NCI-H748 treated with DMSO at 0.1 percent for 48 hours (cell line): Measurements from ENCODE around the gene CHST15.
"Not testable (repeated sequence)": the region's sequence is repeated elsewhere in the genome, so short reads cannot be mapped to it uniquely, and the experiment has no call there.

Experiments
- DNase-seq: peaks from one replicate; lab custom pipeline; 2025; lab: John Stamatoyannopoulos, UW

Gene CHST15

GRCh38 chr10:124124123-124124768 lies 30.8 kb upstream of the CHST15 start:
- DNase-seq: no peak

GRCh38 chr10:124123156-124123555 lies 29.8 kb upstream of the CHST15 start:
- no peak for DNase-seq

- DNase-seq: no peak
Observed at GRCh38 chr10:124122211-124122610, 28.8 kb upstream of the CHST15 start.

DNA sequence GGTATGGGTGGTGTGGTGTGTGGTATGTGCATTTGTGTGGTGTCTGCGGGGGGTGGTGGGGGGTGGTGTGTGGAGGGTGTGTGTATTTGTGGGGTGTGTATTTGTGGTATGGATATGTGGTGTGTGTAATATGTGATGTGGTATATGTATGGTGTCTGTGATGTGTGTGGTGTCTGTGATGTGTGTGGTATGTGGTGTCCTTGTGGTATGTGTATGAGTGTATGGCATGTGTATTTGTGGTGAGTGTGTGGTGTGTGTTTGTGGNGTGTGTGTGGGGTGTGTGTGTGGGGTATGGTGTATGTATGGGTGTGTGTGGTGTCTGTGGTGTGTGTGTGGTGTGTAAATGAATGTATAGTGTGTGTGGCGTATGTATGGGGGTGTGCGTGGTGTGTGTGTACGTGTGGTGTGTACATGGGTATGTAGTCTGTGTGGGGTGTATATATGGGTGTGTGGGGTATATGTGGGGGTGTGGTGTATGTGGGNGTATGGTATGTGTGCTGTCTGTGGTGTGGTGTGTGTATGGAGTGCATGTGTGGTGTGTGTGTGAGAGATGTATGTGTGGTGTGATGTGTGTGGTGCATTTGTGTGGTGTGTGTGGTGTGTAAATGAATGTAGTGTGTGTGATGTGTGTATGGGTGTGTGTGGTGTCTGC lies 27.1 kb upstream of the CHST15 start:
- DNase-seq: no peak

- no peak for DNase-seq
Observed at GRCh38 chr10:124119946-124120345, 26.5 kb upstream of the CHST15 start.

GRCh38 chr10:124119216-124119615 lies 25.8 kb upstream of the CHST15 start:
- no peak for DNase-seq

DNA sequence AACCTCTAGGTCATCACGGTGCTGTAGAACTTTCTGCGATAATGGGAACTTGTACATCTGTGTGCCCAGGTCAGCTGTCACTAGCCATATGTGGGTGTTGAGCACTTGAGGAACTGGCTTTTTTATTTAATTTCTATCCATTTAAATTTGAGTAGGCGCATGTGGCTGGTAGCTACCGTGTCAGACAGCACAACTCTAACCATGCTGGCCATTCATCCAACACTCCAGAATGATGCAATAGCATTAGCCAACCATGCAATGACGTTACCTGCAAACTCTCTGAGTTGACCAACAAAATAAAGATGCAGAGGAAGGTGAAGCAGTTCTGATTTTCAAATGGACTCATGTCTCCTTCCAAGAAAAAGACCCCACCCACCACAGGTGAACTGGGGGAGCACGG lies 24.4 kb upstream of the CHST15 start:
- DNase-seq: no peak

DNA sequence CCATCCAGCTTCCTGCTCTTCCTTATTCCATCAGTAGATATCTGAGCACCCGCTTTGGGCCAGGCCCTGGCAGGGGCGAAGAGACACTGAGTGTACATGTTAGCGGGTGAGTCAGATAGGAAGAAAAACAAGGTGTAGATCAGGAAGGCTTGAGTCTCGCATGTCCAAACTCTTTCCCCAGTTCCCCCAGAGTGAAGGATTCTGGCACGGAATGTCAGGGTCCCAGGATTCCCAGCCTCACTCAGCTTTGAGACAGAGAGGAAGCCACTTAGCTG lies 24.1 kb upstream of the CHST15 start:
- DNase-seq: no peak

- DNase-seq: no peak
Observed at GRCh38 chr10:124116771-124117510, 23.5 kb upstream of the CHST15 start.

- DNase-seq: no peak
Observed at GRCh38 chr10:124114696-124115095, 21.3 kb upstream of the CHST15 start.

- no peak for DNase-seq
Observed at GRCh38 chr10:124112891-124113580, 19.6 kb upstream of the CHST15 start.

DNA sequence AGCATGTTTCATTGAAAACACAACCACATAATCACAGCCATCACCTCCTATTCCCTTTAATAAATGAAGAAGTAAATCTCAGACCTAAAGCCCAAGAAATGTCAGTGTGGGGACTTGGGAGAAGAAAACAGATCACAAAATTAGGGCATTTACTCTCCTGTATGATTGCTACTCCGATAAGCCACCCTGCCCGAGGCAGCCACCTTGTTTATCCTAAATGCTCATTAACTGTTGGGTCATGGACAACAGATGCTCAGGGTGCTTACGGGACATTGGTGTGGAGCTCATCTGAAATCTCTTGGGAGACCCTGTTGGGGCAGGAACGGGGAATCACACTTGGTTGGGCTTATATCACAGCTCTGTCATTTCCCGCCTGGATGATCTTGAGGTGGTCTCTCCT lies 17.5 kb upstream of the CHST15 start:
- DNase-seq: no peak

- DNase-seq: no peak
Observed at GRCh38 chr10:124109261-124109660, 15.9 kb upstream of the CHST15 start.

GRCh38 chr10:124107072-124107471 lies 13.7 kb upstream of the CHST15 start:
- no peak for DNase-seq

- DNase-seq: no peak
Observed at GRCh38 chr10:124106241-124106879, 13.0 kb upstream of the CHST15 start.

- DNase-seq: no peak
Observed at GRCh38 chr10:124105594-124105993, 12.2 kb upstream of the CHST15 start.

DNA sequence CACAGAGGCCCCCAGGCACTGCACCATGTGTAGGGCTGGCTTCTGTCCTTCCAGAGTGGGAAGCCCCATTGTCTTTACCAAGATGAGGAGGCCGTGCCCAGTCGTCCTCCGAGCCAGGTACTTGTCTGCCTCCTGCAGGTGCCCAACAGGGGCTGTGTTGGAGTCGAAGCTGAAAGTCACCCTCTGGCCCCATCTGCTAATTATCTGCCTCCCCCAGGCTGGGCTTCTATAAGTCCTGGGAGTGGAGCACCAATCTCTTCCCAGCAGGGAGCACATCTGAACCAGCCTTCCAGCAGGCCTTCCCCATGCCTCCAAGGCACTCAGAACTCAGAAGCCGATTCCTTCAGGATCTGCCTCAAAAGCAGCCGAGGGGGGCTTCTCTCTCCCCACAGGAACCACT lies 11.6 kb upstream of the CHST15 start:
- no peak for DNase-seq

- no peak for DNase-seq
Observed at GRCh38 chr10:124104011-124104627, 10.7 kb upstream of the CHST15 start.

GRCh38 chr10:124101351-124101750 lies 8.0 kb upstream of the CHST15 start:
- no peak for DNase-seq

DNA sequence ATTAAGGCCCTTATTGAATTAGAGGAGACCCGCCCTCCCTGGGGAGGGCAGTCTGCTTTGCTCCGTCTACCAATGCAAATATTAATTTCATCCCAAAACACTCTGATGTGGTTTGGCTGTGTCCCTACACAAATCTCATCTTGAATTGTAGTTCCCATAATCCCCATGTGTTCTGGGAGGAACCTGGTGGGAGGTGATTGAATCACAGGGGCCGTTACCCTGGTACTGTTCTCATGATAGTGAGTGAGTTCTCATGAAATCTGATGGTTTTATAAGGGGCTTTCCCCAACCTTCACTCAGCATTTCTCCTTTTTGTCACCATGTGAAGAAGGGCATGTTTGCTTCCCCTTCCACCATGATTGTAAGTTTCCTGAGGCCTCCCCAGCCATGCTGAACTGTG lies 7.3 kb upstream of the CHST15 start:
- not testable (repeated sequence) for DNase-seq

GRCh38 chr10:124100124-124100523 lies 6.7 kb upstream of the CHST15 start:
- DNase-seq: no peak

- DNase-seq: no peak
Observed at GRCh38 chr10:124099604-124100003, 6.2 kb upstream of the CHST15 start.
